ENCODE measurements around the gene SLIT1.

The SLIT1 gene

DNA sequence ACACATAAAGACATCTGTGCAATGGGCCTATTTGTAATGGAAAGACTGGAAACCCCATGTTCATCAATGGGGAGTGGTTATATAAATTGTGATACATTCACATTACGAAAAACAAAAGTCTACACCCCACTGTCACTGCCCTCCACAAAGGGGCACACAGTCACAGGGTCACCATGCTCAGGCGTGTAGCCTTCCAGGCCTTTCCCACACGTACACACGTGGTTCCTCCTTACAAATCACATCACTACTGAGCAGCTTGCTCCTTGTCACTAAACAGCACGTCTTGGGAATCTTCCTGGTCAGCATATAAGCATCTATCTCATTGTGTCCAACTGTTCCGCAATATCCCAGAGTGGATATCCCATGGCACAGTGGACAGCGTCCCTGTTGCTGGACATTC lies 163.1 kb downstream of the SLIT1 start:
- TF ChIP-seq TAF1 (IDR thresholded peaks at IDR 0.05; ENCODE audit: borderline replicate concordance, low read depth, low read length) (no peak), POLR2AphosphoS5 (IDR thresholded peaks at IDR 0.05; ENCODE audit: low read depth, low read length) (no peak), POLR2A (IDR thresholded peaks at IDR 0.05; ENCODE audit: low read depth, low read length) (no peak)
- peak; percentile 21 for FAIRE-seq

DNA sequence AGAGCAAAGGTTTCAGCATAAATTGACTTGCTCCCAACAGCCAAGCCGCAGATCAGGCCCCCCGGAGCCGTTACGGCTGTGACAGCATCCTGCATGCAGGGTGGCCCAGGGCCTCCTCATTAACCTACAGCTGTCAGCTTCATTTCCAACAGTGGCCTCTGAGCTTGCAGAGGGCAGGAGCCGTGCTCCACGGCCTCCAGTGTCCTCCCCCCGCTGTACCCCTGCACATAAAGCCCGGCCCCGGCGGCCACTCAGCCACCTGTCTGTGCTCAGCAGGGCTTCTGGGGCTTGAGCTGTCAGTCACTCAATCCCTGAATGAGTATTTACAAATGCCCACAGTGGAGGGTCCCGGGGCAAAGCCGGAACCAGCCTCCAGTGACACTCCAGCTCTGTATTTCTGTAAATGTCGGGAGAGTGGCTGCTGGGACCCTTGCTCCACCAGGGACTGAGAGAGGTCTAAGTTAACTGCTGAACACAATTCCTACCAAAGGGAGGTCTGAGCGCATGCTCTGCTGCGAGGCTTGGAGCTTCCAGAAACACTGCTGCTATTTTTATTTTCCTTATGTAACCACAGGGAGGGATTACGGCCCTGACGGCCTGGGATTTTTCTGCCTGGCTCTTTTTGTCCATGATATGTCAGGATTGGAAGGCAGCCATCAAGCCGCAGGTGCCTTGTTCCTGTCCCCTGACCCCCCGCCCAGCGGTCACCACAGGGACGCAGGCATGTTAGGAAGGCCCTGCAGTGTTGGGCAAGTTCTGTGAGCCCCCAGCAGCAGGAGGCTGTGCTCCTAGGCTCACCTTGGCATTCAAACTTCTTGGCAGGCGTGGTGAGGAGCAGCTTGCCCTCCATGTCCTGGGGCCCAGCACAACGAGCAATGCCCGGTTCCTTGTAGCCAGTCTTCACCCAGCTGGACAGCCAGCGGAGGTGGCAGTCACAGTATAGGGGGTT lies 165.0 kb downstream of the SLIT1 start:
- no peak for TF ChIP-seq POLR2A (IDR thresholded peaks at IDR 0.05; ENCODE audit: low read depth, low read length)
- TF ChIP-seq POLR2AphosphoS5 (IDR thresholded peaks at IDR 0.05; ENCODE audit: low read depth, low read length): no peak
- TF ChIP-seq TAF1 (IDR thresholded peaks at IDR 0.05; ENCODE audit: borderline replicate concordance, low read depth, low read length): no peak
- DNase-seq (ENCODE audit: insufficient read length) (no peak), FAIRE-seq (no peak)

More for the DNA sequence above, 163.1 kb downstream of the SLIT1 start:
- DNase-seq (ENCODE audit: insufficient read length): no peak

- no peak for DNase-seq (ENCODE audit: insufficient read length)
- TF ChIP-seq POLR2A (IDR thresholded peaks at IDR 0.05; ENCODE audit: low read depth, low read length) (no peak), POLR2AphosphoS5 (IDR thresholded peaks at IDR 0.05; ENCODE audit: low read depth, low read length) (no peak), TAF1 (IDR thresholded peaks at IDR 0.05; ENCODE audit: borderline replicate concordance, low read depth, low read length) (no peak)
- no peak for FAIRE-seq
These were observed 166.4 kb downstream of the SLIT1 start for GRCh38 chr10:97019213-97019844.

DNA sequence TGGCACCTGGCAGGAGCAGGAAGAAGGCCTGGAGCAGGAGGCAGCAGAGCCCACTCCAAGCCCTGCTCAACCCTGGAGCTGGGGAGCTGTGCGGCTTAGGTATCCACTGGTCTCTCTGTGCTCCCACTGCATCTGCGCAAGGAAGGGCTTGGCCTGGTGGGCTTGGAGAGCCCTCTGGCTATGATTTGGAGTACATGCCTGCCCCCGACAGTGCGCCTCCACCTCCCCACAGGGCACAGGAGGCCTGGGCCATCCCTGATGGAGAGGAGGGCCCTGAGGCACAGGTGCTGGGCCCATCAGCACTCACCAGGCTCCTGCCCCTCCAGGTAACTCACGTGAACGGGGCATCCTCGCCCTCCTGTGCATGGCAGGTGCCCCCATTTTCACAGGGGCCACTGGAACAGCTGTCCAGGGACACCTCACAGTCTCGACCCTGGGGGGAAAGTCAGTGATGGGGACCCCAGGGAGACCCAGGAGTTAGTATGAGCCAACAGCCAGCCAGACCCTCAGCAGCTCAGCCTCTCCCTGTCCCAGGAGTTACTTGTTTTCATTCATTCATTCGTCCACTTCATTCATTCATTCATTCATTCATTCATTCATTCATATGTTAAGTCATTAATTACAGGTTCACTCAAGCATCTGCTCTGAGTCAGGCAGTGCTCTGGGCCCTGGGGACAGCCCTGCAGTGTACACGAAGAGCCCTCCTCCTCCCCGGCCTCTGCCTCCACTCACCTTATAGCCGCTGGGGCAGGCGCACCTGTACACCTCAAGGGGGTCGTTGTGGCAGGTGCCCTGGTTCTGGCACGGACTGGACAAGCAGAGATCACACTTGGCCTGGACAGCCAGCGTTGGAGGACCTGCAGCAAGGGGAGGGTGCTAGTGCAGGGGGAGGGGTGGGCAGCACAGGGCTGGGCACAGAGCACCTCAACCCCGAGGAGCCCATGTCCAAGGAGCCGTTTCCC lies 167.2 kb downstream of the SLIT1 start:
- TF ChIP-seq POLR2A (IDR thresholded peaks at IDR 0.05; ENCODE audit: low read depth, low read length) (no peak), TAF1 (IDR thresholded peaks at IDR 0.05; ENCODE audit: borderline replicate concordance, low read depth, low read length) (no peak), POLR2AphosphoS5 (IDR thresholded peaks at IDR 0.05; ENCODE audit: low read depth, low read length) (no peak)
- no peak for FAIRE-seq

DNA sequence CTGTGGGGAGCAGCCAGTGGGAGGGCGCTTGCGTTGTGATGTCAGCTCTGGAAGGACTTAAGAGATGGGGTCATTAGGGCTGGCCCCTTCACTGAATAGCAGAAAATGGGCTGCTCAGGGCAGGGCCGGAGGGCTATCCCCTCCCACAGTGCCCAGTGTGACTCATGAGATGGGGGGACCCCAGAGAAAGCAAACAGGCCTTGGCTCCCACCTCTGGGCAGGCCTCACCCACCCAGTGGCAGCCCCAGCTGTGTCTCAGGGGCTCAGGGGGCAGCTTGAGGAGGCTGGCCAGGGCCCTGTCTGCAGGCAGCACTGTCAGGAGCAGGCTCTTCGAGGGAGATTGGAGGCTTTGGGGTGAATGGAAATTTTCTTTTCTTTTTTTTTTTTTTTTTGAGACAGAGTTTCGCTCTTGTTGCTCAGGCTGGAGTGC lies 168.3 kb downstream of the SLIT1 start:
- no peak for TF ChIP-seq TAF1 (IDR thresholded peaks at IDR 0.05; ENCODE audit: borderline replicate concordance, low read depth, low read length)
- TF ChIP-seq POLR2AphosphoS5 (IDR thresholded peaks at IDR 0.05; ENCODE audit: low read depth, low read length): no peak
- TF ChIP-seq POLR2A (IDR thresholded peaks at IDR 0.05; ENCODE audit: low read depth, low read length): no peak
- no peak for FAIRE-seq
- no peak for DNase-seq (ENCODE audit: insufficient read length)

More for the DNA sequence above, 167.2 kb downstream of the SLIT1 start:
- no peak for DNase-seq (ENCODE audit: insufficient read length)

DNA sequence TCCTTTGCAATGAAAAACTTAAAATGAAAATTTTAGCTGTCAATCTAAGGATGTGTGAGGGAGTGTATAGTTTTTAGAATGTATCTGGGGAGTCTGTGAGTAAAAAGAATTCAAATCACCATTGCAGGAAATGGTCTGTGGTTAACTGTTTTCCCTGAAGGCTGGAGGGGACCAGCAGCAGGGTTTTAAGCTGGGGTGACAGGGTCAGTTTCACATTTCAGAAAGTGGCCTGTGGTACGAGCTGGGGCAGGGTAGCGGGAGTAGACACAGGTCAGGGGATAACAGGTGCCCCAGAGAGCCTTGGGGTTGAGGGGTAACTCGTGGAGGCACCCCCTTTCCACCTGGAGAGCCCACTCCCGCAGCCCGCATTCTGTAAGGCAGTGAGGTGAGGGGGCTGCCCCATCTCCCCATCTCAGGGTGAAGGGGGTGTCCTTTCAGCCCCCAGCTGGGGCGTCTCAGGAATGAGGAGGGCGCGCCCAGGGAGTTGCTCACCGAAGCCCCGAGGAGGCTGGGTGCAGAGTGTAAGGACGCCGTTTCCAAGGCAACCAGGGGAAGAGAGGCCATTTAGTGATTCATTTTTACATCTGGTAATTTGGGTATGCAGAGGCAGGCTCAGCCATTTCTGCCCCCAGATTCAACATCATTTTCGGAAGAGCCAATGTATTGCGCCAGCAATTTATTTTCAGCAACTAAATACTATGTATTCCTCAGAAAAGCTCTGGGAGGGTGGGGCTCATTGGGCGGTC lies 168.9 kb downstream of the SLIT1 start:
- peak; percentile 98 for FAIRE-seq
- DNase-seq (ENCODE audit: insufficient read length): peak; percentile 66

DNA sequence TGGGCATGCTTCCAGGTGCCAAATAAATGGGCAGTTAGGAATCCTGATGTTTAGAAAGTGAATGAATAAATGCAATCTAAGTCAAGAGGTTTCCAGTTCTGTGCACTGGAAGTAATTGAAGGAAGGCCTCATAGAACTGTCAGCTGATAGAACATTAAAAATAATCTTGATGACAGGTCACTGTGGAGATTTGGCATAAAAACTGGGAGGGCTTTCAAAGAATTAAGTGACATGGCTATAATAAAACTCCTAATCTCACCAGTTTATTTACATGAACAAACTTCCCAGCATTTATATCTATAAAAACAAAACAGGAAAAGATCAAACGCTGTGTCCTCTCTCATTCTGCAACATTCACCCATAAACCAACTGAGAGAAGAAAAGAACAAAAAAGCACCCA lies 170.5 kb downstream of the SLIT1 start:
- DNase-seq (ENCODE audit: insufficient read length) (no peak), FAIRE-seq (no peak)
- TF ChIP-seq TAF1 (IDR thresholded peaks at IDR 0.05; ENCODE audit: borderline replicate concordance, low read depth, low read length): no peak
- TF ChIP-seq POLR2AphosphoS5 (IDR thresholded peaks at IDR 0.05; ENCODE audit: low read depth, low read length): no peak
- TF ChIP-seq POLR2A (IDR thresholded peaks at IDR 0.05; ENCODE audit: low read depth, low read length): no peak

More for the DNA sequence above, 168.9 kb downstream of the SLIT1 start:
- TF ChIP-seq POLR2AphosphoS5 (IDR thresholded peaks at IDR 0.05; ENCODE audit: low read depth, low read length): no peak
- TF ChIP-seq TAF1 (IDR thresholded peaks at IDR 0.05; ENCODE audit: borderline replicate concordance, low read depth, low read length): no peak
- TF ChIP-seq POLR2A (IDR thresholded peaks at IDR 0.05; ENCODE audit: low read depth, low read length): no peak

DNA sequence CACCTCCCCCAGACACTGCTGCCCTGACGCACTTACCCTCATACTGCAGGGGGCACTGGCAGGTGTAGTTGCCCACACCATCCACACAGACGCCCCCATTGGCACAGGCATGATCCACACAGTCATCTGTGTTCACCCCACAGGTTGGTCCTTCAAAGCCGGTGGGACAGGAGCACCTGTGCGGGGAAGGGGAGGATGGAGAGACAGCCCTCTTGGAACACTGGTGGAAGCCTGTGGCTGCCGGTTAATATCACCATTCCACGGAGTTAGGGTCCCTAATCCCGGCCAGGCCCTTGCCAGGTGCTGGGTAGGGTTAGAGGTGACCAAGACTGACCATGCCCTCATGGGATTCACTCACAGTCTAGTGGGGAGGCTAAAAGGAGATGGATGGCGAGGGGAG lies 171.8 kb downstream of the SLIT1 start:
- TF ChIP-seq TAF1 (IDR thresholded peaks at IDR 0.05; ENCODE audit: borderline replicate concordance, low read depth, low read length) (no peak), POLR2A (IDR thresholded peaks at IDR 0.05; ENCODE audit: low read depth, low read length) (no peak), POLR2AphosphoS5 (IDR thresholded peaks at IDR 0.05; ENCODE audit: low read depth, low read length) (no peak)
- FAIRE-seq: no peak
- DNase-seq (ENCODE audit: insufficient read length): no peak

GRCh38 chr10:97013568-97013967 lies 172.2 kb downstream of the SLIT1 start:
- no peak for TF ChIP-seq TAF1 (IDR thresholded peaks at IDR 0.05; ENCODE audit: borderline replicate concordance, low read depth, low read length)
- no peak for TF ChIP-seq POLR2AphosphoS5 (IDR thresholded peaks at IDR 0.05; ENCODE audit: low read depth, low read length)
- no peak for TF ChIP-seq POLR2A (IDR thresholded peaks at IDR 0.05; ENCODE audit: low read depth, low read length)
- FAIRE-seq (no peak), DNase-seq (ENCODE audit: insufficient read length) (no peak)

- DNase-seq (ENCODE audit: insufficient read length): no peak
- TF ChIP-seq POLR2A (IDR thresholded peaks at IDR 0.05; ENCODE audit: low read depth, low read length) (no peak), TAF1 (IDR thresholded peaks at IDR 0.05; ENCODE audit: borderline replicate concordance, low read depth, low read length) (no peak), POLR2AphosphoS5 (IDR thresholded peaks at IDR 0.05; ENCODE audit: low read depth, low read length) (no peak)
- no peak for FAIRE-seq
These were observed 173.3 kb downstream of the SLIT1 start for GRCh38 chr10:97012470-97012869.

Measured in GM12892 (cell line).